ENCODE measurements around the gene TTC31.
A peak's percentile ranks its signal among the peaks of the same experiment; 100 is the strongest.

TTC31 gene

DNA sequence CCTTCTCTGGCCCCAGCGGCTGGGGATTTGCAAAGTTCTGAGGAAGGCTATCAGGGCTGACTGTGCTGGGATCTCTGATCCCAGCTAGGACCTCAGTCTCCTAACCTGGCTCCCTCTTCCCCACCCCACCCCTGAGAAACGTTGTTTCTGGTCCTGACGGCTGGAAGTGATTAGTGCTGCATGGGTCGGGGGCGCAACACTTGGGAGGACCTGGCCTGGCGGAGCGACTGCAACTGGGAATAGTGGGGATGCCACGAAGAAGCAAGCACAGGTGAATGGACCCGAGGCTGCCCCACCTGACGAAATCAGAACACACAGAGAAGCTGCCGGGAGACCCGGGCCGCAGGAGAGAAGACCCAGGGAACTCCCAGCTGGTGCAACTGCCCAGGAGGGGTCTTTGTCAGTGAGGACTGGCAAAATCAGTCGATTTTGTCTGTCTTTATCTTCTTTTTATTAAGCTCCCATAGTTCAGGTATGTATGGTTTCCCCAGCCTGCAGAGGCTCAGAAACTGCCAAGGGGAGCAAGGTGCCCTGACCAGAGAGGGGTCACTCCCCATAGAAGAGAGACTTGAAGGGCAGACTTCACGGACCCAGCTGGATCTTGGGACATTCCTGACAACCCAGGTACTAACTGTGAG is 17.2 kb downstream of the TTC31 start:
- Histone ChIP-seq H3K27me3 (ENCODE audit: control insufficient read depth, insufficient read depth, low read length) (peaks cover 90% of the 10 kb centered on the region), H3K36me3 (ENCODE audit: control insufficient read depth, insufficient read depth, low read length) (no peaks in the 10 kb centered on the region), H3K9me3 (ENCODE audit: control insufficient read depth, insufficient read depth, low read length) (no peaks in the 10 kb centered on the region), H3K27ac (ENCODE audit: low read length) (no peak overlapping the region), H3K4me1 (ENCODE audit: control insufficient read depth, insufficient read depth, low read length) (peaks cover 2% of the 10 kb centered on the region; the same call in 1 of the 2 replicates), H3K4me3 (ENCODE audit: low read length) (peak overlapping the region; percentile 54; the same call in 1 of the 2 replicates)
- WGBS (ENCODE audit: insufficient coverage, insufficient read length) = no CpG with 5 or more reads among the region's 15 CpGs
- DNase-seq (ENCODE audit: low read depth, low spot score) = no peak

DNA sequence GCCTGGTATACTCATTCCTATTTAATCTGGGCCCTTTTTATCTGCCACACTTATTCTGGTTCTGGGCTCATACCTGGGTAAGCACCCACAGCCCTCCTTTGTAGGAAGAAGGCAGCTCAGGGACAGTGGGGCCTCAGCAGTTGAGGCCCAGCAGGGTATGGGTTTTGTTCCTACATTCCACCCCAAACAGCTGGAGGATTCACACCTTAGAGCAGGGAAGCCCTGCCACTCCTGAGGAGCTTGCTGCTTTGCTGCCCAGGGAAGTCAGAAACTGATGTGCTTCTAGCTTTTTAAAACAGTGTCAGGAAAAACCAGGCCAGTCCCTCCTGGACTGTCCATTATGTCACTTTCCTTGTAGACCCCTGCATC is 17.7 kb downstream of the TTC31 start:
- DNase-seq (ENCODE audit: low read depth, low spot score) = no peak
- Histone ChIP-seq H3K27ac (ENCODE audit: low read length) (no peak overlapping the region), H3K4me3 (ENCODE audit: low read length) (no peak overlapping the region), H3K9me3 (ENCODE audit: control insufficient read depth, insufficient read depth, low read length) (no peaks in the 10 kb centered on the region), H3K36me3 (ENCODE audit: control insufficient read depth, insufficient read depth, low read length) (no peaks in the 10 kb centered on the region), H3K4me1 (ENCODE audit: control insufficient read depth, insufficient read depth, low read length) (peaks cover 2% of the 10 kb centered on the region; the same call in 1 of the 2 replicates), H3K27me3 (ENCODE audit: control insufficient read depth, insufficient read depth, low read length) (peaks cover 86% of the 10 kb centered on the region)

DNA sequence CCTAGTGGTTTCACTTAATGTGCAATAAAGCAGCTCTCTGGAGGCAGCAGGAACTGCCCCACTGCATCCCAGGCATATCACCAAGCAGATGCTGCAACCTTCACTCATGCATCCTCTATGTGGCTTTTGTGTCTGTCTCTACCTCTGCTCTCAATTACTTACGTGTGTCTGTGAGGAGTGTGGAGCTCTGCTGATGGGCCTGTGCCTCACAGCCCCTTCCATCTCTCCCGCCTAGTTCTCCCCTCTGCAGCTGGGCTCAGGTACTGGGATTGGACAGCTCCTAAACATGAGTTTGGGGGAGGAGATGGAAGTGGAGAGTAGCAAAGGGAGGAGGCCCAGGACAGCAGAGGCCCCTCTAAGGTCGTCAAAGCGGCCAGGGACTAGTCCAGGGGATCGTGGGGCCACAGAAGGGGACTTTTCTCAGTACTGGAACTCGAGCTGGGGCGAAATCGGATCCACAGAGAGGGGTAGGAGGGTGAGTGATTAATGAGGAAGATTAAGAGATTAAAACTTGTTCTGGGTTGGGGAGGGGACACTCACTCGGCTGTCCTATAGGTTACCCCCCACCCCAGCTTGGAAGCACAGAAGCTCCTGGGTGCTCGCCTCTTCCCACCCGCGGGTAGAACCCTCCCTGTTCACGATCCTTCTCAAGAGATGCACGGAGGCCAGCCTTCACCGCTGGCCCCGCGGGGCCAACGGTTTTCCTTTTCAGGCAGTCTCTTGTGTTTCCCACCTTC is 18.6 kb downstream of the TTC31 start:
- Histone ChIP-seq H3K27me3 (ENCODE audit: control insufficient read depth, insufficient read depth, low read length) (peaks cover 82% of the 10 kb centered on the region), H3K9me3 (ENCODE audit: control insufficient read depth, insufficient read depth, low read length) (no peaks in the 10 kb centered on the region), H3K4me1 (ENCODE audit: control insufficient read depth, insufficient read depth, low read length) (peaks cover 2% of the 10 kb centered on the region; the same call in 1 of the 2 replicates), H3K4me3 (ENCODE audit: low read length) (no peak overlapping the region), H3K27ac (ENCODE audit: low read length) (no peak overlapping the region), H3K36me3 (ENCODE audit: control insufficient read depth, insufficient read depth, low read length) (no peaks in the 10 kb centered on the region)
- no CpG with 5 or more reads among the region's 18 CpGs for WGBS (ENCODE audit: insufficient coverage, insufficient read length)
- DNase-seq (ENCODE audit: low read depth, low spot score) = no peak

DNA sequence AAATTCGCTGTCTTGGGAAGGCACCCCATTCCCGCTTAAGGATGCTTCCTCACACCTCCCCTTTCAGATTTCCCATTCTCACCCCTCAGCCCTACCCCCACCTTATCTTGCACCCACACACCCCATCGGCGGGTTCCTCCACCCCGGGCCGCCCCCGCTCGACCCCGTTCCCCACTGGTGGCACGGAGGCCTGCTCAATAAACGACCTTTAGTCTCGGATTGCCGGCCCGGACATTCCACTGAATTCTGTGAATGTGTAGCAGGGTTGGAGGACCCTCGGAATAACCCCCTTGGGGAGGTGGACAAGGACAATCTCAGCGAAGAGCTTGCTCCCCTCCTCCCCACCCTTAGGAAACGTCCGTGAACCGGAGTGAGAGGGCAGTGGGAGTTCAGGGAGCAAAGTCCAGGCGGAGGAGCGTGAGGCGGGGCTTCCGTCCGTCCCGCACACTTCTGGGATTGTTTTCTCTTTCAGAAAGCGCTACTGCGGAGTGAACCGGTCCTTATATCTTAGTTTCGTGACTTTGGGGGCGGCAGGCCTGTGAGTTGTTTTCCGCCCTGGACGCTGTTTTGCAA is 19.4 kb downstream of the TTC31 start:
- peaks cover 75% of the 10 kb centered on the region for H3K27me3 ChIP-seq (ENCODE audit: control insufficient read depth, insufficient read depth, low read length)
- H3K27ac ChIP-seq (ENCODE audit: low read length) = no peak overlapping the region
- no peaks in the 10 kb centered on the region for H3K36me3 ChIP-seq (ENCODE audit: control insufficient read depth, insufficient read depth, low read length)
- WGBS (ENCODE audit: insufficient coverage, insufficient read length) = no CpG with 5 or more reads among the region's 32 CpGs
- DNase-seq (ENCODE audit: low read depth, low spot score) = no peak
- peak overlapping the region; percentile 27; the same call in 1 of the 2 replicates for H3K4me3 ChIP-seq (ENCODE audit: low read length)
- no peaks in the 10 kb centered on the region for H3K9me3 ChIP-seq (ENCODE audit: control insufficient read depth, insufficient read depth, low read length)
- peaks cover 5% of the 10 kb centered on the region; the same call in 1 of the 2 replicates for H3K4me1 ChIP-seq (ENCODE audit: control insufficient read depth, insufficient read depth, low read length)

DNA sequence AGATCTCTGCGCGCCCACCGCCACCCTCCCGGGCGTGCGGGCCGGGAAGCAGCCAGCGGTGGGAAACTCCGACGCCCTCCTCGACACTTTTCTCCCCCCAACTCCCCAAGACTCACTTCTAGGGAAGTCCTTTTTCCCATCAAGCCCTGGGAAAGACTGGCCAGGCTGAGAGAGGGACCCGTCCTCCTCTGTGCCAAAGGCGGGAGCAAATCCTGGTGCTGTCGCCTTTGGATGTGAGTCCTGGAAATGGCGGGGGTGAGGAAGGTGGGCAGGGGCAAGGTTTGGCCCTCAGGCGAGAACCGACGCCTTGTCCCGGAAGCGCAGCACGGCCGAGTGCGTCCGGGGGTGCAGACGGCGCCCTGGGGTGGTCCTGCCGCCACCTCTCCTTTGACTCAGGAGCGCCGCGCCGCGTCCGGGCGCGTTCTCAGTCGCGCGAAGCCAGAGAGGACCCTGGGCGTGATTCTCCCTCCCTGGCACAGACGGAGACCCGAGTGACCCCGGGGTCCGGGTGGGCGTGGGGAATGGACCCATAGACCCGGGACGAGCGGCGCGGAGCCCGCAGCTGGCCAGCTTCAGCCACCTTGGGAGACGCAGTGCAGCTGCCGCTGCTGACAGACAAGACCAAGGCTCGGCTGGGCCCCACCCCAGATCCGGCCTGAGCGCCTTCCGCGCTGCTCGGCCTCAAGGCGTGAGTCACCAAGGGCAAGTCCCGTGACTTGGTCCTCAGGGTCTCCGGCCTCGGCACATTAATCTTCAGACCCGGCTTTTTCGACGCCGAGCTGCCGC is 20.0 kb downstream of the TTC31 start:
- no peak overlapping the region for H3K27ac ChIP-seq (ENCODE audit: low read length)
- H3K9me3 ChIP-seq (ENCODE audit: control insufficient read depth, insufficient read depth, low read length) = no peaks in the 10 kb centered on the region
- peak overlapping the region; percentile 27; the same call in 1 of the 2 replicates for H3K4me3 ChIP-seq (ENCODE audit: low read length)
- peaks cover 5% of the 10 kb centered on the region; the same call in 1 of the 2 replicates for H3K4me1 ChIP-seq (ENCODE audit: control insufficient read depth, insufficient read depth, low read length)
- peaks cover 68% of the 10 kb centered on the region for H3K27me3 ChIP-seq (ENCODE audit: control insufficient read depth, insufficient read depth, low read length)
- DNase-seq (ENCODE audit: low read depth, low spot score) = no peak
- no peaks in the 10 kb centered on the region for H3K36me3 ChIP-seq (ENCODE audit: control insufficient read depth, insufficient read depth, low read length)
- no CpG with 5 or more reads among the region's 67 CpGs for WGBS (ENCODE audit: insufficient coverage, insufficient read length)

DNA sequence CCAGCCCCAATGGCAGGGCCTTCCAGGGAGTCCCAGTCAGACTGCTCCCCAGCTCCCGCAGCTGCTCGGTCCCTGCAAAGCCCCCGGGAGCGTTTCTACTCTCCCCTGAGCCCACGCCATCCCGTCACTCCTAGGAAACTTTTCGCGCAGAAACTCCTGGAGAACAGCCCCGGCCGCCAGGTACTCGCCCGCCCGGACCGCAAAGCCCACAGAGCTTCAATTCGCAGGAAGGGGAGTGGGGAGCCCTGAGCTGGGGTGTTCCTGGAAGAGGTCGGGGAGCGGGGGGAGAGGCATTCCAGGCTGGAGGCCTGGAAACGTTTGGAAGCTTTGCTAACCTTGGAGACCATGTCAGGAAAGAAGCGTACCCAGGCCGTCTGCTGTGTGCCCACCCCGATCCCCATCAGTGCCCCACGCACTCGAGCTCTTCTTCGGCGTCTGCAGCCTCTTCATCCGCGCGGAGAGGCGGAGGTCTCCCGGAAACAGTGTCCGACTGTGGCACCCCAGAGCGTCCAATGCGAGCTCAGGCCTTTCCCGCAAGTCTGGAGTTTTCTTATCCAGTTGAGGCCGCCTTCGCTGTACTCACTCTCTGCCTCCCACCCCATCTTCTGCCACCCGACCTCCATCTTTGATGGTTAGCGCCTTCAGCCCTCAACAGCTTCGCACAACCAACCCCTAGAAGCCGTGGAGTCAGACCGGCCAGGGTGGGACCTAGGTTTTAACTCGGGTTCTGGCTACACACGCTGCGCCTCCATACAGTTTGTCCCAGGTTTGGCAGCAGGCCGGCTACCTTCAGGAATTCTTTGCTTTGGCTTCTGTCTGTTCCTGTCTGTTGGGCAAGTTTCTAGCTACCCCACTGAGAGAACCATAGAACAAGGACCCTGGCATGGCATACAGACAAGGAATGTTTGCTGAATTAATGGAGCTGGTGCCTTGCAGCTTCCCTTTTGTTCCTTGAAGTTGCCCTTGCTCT is 20.9 kb downstream of the TTC31 start:
- DNase-seq (ENCODE audit: low read depth, low spot score) = no peak
- Histone ChIP-seq H3K27me3 (ENCODE audit: control insufficient read depth, insufficient read depth, low read length) (peaks cover 62% of the 10 kb centered on the region), H3K36me3 (ENCODE audit: control insufficient read depth, insufficient read depth, low read length) (no peaks in the 10 kb centered on the region), H3K4me3 (ENCODE audit: low read length) (peak overlapping the region; percentile 27; the same call in 1 of the 2 replicates), H3K4me1 (ENCODE audit: control insufficient read depth, insufficient read depth, low read length) (peaks cover 5% of the 10 kb centered on the region; the same call in 1 of the 2 replicates), H3K27ac (ENCODE audit: low read length) (no peak overlapping the region), H3K9me3 (ENCODE audit: control insufficient read depth, insufficient read depth, low read length) (no peaks in the 10 kb centered on the region)
- no CpG with 5 or more reads among the region's 45 CpGs for WGBS (ENCODE audit: insufficient coverage, insufficient read length)

DNA sequence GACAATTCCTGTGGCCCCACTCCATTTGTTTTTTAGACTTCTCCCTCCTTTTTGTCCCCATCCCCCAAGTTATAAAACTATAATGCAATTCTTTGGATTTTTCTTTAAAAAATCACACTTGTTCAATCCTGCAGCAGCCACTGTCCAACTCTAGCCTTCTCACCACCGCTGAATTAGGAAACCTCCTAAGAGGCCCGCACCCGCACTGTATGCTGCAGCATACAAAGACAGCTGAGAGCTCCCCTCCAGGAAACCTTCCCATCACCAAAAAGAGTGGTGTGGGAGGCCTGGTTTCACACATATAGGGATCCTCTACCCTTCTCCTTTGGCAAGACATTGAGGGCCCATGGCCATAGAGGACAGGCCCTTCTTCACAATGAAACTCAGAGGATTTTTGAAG is 21.7 kb downstream of the TTC31 start:
- WGBS (ENCODE audit: insufficient coverage, insufficient read length) = no CpG with 5 or more reads among the region's 3 CpGs
- Histone ChIP-seq H3K4me1 (ENCODE audit: control insufficient read depth, insufficient read depth, low read length) (peaks cover 5% of the 10 kb centered on the region; the same call in 1 of the 2 replicates), H3K36me3 (ENCODE audit: control insufficient read depth, insufficient read depth, low read length) (no peaks in the 10 kb centered on the region), H3K4me3 (ENCODE audit: low read length) (no peak overlapping the region), H3K9me3 (ENCODE audit: control insufficient read depth, insufficient read depth, low read length) (no peaks in the 10 kb centered on the region), H3K27ac (ENCODE audit: low read length) (no peak overlapping the region), H3K27me3 (ENCODE audit: control insufficient read depth, insufficient read depth, low read length) (peaks cover 57% of the 10 kb centered on the region)
- DNase-seq (ENCODE audit: low read depth, low spot score) = no peak

DNA sequence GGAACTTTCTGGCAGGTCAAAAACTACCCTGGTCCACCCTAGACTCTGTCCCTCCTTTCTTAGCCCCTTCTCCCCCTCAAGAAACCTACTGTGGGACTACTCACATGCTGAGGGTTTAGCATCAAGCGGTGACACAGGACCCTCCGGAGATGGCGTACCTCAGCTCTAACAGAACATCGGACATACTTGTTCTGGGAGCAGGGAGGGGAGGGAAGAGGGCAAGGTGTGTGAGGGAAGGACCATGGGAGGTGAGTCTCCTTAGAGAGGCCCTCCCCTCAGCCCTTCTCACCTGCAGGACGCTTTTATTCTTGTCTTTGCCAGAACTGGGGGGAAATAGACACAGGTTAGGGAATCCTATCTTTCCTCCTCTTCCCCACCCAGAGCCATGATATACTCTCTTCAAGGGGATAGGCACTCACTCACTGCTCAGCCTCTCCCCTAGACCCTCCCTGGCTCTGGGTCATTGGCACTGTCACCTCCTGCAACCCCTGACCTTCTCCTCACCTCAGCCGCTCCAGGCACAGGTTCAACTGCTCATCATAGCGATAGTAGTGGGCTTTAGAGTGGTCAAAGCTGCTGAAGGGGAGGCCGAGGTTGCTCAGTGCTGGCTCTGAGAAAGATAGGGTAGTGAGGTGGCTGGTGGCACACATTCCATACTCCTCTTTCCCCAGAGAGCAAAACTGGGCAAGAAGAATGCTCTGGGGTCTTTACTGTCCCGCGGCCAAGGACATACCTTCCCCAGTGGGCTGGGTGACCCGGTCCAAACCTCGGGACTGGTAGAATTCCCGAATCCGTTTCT is 22.8 kb downstream of the TTC31 start:
- no peak for DNase-seq (ENCODE audit: low read depth, low spot score)
- no CpG with 5 or more reads among the region's 14 CpGs for WGBS (ENCODE audit: insufficient coverage, insufficient read length)
- Histone ChIP-seq H3K27me3 (ENCODE audit: control insufficient read depth, insufficient read depth, low read length) (peaks cover 57% of the 10 kb centered on the region), H3K4me3 (ENCODE audit: low read length) (no peak overlapping the region), H3K36me3 (ENCODE audit: control insufficient read depth, insufficient read depth, low read length) (no peaks in the 10 kb centered on the region), H3K4me1 (ENCODE audit: control insufficient read depth, insufficient read depth, low read length) (peaks cover 5% of the 10 kb centered on the region; the same call in 1 of the 2 replicates), H3K27ac (ENCODE audit: low read length) (no peak overlapping the region), H3K9me3 (ENCODE audit: control insufficient read depth, insufficient read depth, low read length) (no peaks in the 10 kb centered on the region)

Data from iPS DF 6.9 (cell line).